Motor neuron (in vitro differentiated cells): ENCODE measurements around the gene RALGPS2. TPM values are rescaled to one million over a fixed set of nuclear protein-coding genes. Genes with fewer than 3 reads are reported as not detected.

Experiments used
- ATAC-seq, 8 experiments: fragments of 200-7000 bp; cut with Tn5 transposase; replicated peaks in 6 of 8; 2 replicates each; pipeline ENCODE4 v1.8.0; 2021; ENCODE audit warnings: mild to moderate bottlenecking in 8 of 8, moderate library complexity in 8 of 8
- H3K27ac ChIP-seq, 2 donors: fragments of 250-450 bp; sonication (Bioruptor Pico); 2 replicates each; pipeline ENCODE4 v1.9.0; 2021; ENCODE audit warnings: antibody characterized with exemption in 2 of 2, mild to moderate bottlenecking in 2 of 2, moderate library complexity in 1 of 2
- H3K4me1 ChIP-seq, 2 donors: fragments of 250-450 bp; sonication (Bioruptor Pico); replicated peaks in 1 of 2; 2 replicates each; pipeline ENCODE4 v1.6.1; 2021; ENCODE audit warnings: antibody characterized with exemption in 2 of 2, mild to moderate bottlenecking in 2 of 2, moderate library complexity in 1 of 2
- H3K4me3 ChIP-seq, 5 donors: fragments of 250-450 bp; sonication (Bioruptor Pico); 2 replicates each; pipeline ENCODE4 v1.9.0; 2021; ENCODE audit warnings: antibody characterized with exemption in 5 of 5, mild to moderate bottlenecking in 5 of 5, moderate library complexity in 4 of 5
- WGBS, 10 experiments: fragments of 450-650 bp; shearing (Covaris generic); methylation state at CpG; one replicate each; pipeline ENCODE4 v1.0.0; 2022; 5-methylcytosine and 5-hydroxymethylcytosine counted together
- in situ Hi-C, 9 experiments: fragments of 400-800 bp; cut with MboI; loops; one replicate each; pipeline ENCODE4 v1.15.0; 2021; ENCODE audit warnings: low sequenced_read_pairs in 9 of 9, low pct_unique_long_range_greater_than_20kb in 2 of 9; ENCODE audit not compliant: unreplicated experiment in 9 of 9
- total RNA-seq, 8 experiments: library from RNA; unstranded; fragments of 300-600 nt; gene quantifications; 2 replicates each; pipeline versions ENCODE4 v1.2.3 to v1.2.4, GENCODE V29; 2022

The RALGPS2 gene
- total RNA-seq, 8 experiments from 2014 or later, result 1.5 to 48.2 (median 23.5) TPM

GRCh38 chr1:178849918-178850317 lies 124.9 kb downstream of the RALGPS2 start:
- in situ Hi-C loops, result no loop called here
- Histone ChIP-seq H3K4me3 (no peak overlapping the region), H3K4me1 (no peaks in the 10 kb centered on the region), H3K27ac (no peak overlapping the region)
- no peak for ATAC-seq
- WGBS, 10 experiments, result 10 to 100% (median 91%) methylated on average over 1 to 2 of the region's 2 CpGs; no CpG with 5 or more reads in 1 of the 10 experiments

- WGBS, 10 experiments, result 67 to 100% (median 93%) methylated on average over 1 to 2 of the region's 2 CpGs
- in situ Hi-C loops, result no loop called here
- peak in 1 of 8 experiments; percentile 62 for ATAC-seq
- Histone ChIP-seq H3K4me1 (no peaks in the 10 kb centered on the region), H3K27ac (no peak overlapping the region), H3K4me3 (no peak overlapping the region)
Observed at GRCh38 chr1:178857126-178857525, 132.1 kb downstream of the RALGPS2 start.

GRCh38 chr1:178862416-178862815 lies 137.4 kb downstream of the RALGPS2 start:
- WGBS, 10 experiments, result 80 to 100% (median 94%) methylated on average over 1 to 3 of the region's 3 CpGs; no CpG with 5 or more reads in 1 of the 10 experiments
- ATAC-seq, result no peak
- Histone ChIP-seq H3K4me3 (no peak overlapping the region), H3K27ac (no peak overlapping the region), H3K4me1 (no peaks in the 10 kb centered on the region)
- in situ Hi-C loops, result no loop called here

- Histone ChIP-seq H3K4me1 (no peaks in the 10 kb centered on the region), H3K27ac (no peak overlapping the region), H3K4me3 (no peak overlapping the region)
- no peak for ATAC-seq
- in situ Hi-C loops, result no loop called here
Observed at GRCh38 chr1:178862864-178863263, 137.8 kb downstream of the RALGPS2 start.

GRCh38 chr1:178864326-178864725 lies 139.3 kb downstream of the RALGPS2 start:
- WGBS, 10 experiments, result 0 to 100% (median 77%) methylated on average over 3 to 6 of the region's 6 CpGs
- Histone ChIP-seq H3K4me3 (no peak overlapping the region), H3K27ac (no peak overlapping the region), H3K4me1 (peaks cover 0 to 4% of the 10 kb centered on the region in 2 donors)
- in situ Hi-C loops, result no loop called here
- ATAC-seq, result peak in 1 of 8 experiments; percentile 28

GRCh38 chr1:178867670-178868069 lies 142.6 kb downstream of the RALGPS2 start:
- Histone ChIP-seq H3K4me3 (no peak overlapping the region), H3K4me1 (peaks cover 3 to 13% of the 10 kb centered on the region in 2 donors), H3K27ac (no peak overlapping the region)
- in situ Hi-C loops, result no loop called here
- 2 to 95% (median 84%) methylated on average over 2 to 5 of the region's 5 CpGs for WGBS, 10 experiments
- peak in 2 of 8 experiments; percentile 68 for ATAC-seq

- WGBS, 10 experiments, result 40 to 100% (median 90%) methylated on average over 1 of the region's 1 CpG; no CpG with 5 or more reads in 1 of the 10 experiments
- in situ Hi-C loops, result no loop called here
- ATAC-seq, result no peak
- H3K4me1 ChIP-seq, result peaks cover 3 to 13% of the 10 kb centered on the region in 2 donors
- H3K27ac ChIP-seq, result no peak overlapping the region
- no peak overlapping the region for H3K4me3 ChIP-seq
Observed at GRCh38 chr1:178868706-178869105, 143.7 kb downstream of the RALGPS2 start.

GRCh38 chr1:178869119-178869697 lies 144.2 kb downstream of the RALGPS2 start:
- no peak overlapping the region for H3K27ac ChIP-seq
- WGBS, 10 experiments, result 10 to 65% (median 31%) methylated on average over 2 to 3 of the region's 3 CpGs

GRCh38 chr1:178870221-178870620 lies 145.2 kb downstream of the RALGPS2 start:
- in situ Hi-C loops, result no loop called here
- no peak overlapping the region for H3K27ac ChIP-seq
- no peak overlapping the region for H3K4me3 ChIP-seq
- no peak for ATAC-seq
- WGBS, 10 experiments, result 0 to 83% (median 33%) methylated on average over 1 of the region's 1 CpG; no CpG with 5 or more reads in 1 of the 10 experiments
- H3K4me1 ChIP-seq, result peaks cover 3 to 13% of the 10 kb centered on the region in 2 donors

More at GRCh38 chr1:178869119-178869697, 144.2 kb downstream of the RALGPS2 start:
- H3K4me1 ChIP-seq, result peaks cover 3 to 13% of the 10 kb centered on the region in 2 donors
- in situ Hi-C loops, result no loop called here
- ATAC-seq, result peak in 3 of 8 experiments; percentile 26 to 48 (median 47)
- H3K4me3 ChIP-seq, result no peak overlapping the region

GRCh38 chr1:178870944-178871343 lies 145.9 kb downstream of the RALGPS2 start, which contains the start of gene ANGPTL1:
Gene ANGPTL1 (minus strand): TSS chr1:178871077. CDS start chr1:178865776, 5,301 bp downstream.
- Histone ChIP-seq H3K4me3 (no peak within 1 kb of the TSS), H3K4me1 (peaks cover 3 to 13% of the 10 kb centered on the region in 2 donors), H3K27ac (no peak within 1 kb of the TSS)
- peak in 7 of 8 experiments; percentile 22 to 96 (median 90) for ATAC-seq
- in situ Hi-C loops, result no loop called here
- 0 to 37% (median 27%) methylated on average over 1 to 4 of the region's 4 CpGs; no CpG with 5 or more reads in 2 of the 10 experiments for WGBS, 10 experiments

- Histone ChIP-seq H3K4me3 (no peak overlapping the region), H3K4me1 (peaks cover 3 to 13% of the 10 kb centered on the region in 2 donors), H3K27ac (no peak overlapping the region)
- in situ Hi-C loops, result no loop called here
- no peak for ATAC-seq
Observed at GRCh38 chr1:178871551-178872320, 146.7 kb downstream of the RALGPS2 start.

- in situ Hi-C loops, result no loop called here
Observed at GRCh38 chr1:178874966-178875365, 149.9 kb downstream of the RALGPS2 start.

GRCh38 chr1:178875936-178876335 lies 150.9 kb downstream of the RALGPS2 start:
- Histone ChIP-seq H3K4me3 (no peak overlapping the region), H3K27ac (no peak overlapping the region), H3K4me1 (no peaks in the 10 kb centered on the region)
- in situ Hi-C loops, result no loop called here
- ATAC-seq, result no peak

More at GRCh38 chr1:178874966-178875365, 149.9 kb downstream of the RALGPS2 start:
- 71 to 100% (median 91%) methylated on average over 1 to 2 of the region's 2 CpGs; no CpG with 5 or more reads in 2 of the 10 experiments for WGBS, 10 experiments
- Histone ChIP-seq H3K4me1 (peaks cover 3 to 6% of the 10 kb centered on the region in 2 donors), H3K27ac (no peak overlapping the region), H3K4me3 (no peak overlapping the region)
- no peak for ATAC-seq
